Epithelial cell of prostate (primary cell): ENCODE results near the gene HOXB3.

ENCODE experiments used
- DNase-seq: peaks from one replicate; pipeline ENCODE4 v3.0.0-alpha.2; 2011; ENCODE audit warnings: low read depth, low spot score
- H3K27ac ChIP-seq: fragments of 450-650 bp; 2 replicates; pipeline ENCODE4 v1.5.1; 2017; ENCODE audit warnings: mild to moderate bottlenecking

Gene HOXB3

DNA sequence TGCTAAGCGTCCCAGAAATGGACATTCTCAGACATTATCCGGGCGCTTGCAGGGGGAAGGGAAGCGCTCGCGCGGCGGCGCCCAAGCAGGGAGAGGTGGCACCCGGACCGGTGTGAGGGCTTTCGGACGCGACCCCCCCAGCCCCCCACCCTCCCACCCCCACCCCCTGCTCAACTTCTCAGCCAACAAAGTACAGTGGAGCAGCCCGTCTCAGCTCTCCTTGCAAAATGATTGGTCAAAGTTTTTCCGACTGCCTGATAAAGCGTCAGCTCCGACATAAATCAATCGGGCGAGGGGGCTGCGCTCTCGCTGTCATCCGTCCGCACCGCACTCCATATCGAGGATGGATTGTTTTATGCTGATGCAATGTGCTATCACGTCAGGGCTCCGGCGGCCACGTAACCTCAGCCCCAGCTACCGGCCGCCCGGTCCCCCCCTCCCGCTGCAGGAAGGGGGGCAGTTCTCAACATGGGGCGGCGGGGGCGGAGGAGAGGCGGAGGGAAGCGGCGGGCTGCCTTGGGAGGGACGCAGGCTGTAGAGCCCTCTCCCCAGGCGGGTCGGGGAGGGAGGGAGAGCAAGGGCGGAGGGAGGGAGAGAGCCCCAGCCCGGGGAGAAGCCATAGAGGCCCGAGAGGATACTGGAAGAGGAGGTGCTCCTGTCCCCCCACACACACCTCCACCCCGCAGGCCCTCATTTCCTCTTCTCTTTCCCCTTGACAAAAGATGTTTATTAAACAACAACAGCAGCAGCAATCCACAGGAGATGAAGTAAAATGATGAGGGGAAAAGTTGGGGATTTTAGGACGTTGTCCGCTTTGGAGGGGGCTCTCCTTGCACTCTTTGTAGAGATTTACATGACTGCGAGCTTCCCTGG is 36.4 kb upstream of the HOXB3 start, which contains the start of gene HOXB9:
HOXB9 (minus strand) TSS at position 114 of the 873 bp plus-strand sequence; CDS start at position 25, 89 bp downstream.
- DNase-seq: no peak
- peak within 1 kb of the TSS; percentile 48 for H3K27ac ChIP-seq

DNA sequence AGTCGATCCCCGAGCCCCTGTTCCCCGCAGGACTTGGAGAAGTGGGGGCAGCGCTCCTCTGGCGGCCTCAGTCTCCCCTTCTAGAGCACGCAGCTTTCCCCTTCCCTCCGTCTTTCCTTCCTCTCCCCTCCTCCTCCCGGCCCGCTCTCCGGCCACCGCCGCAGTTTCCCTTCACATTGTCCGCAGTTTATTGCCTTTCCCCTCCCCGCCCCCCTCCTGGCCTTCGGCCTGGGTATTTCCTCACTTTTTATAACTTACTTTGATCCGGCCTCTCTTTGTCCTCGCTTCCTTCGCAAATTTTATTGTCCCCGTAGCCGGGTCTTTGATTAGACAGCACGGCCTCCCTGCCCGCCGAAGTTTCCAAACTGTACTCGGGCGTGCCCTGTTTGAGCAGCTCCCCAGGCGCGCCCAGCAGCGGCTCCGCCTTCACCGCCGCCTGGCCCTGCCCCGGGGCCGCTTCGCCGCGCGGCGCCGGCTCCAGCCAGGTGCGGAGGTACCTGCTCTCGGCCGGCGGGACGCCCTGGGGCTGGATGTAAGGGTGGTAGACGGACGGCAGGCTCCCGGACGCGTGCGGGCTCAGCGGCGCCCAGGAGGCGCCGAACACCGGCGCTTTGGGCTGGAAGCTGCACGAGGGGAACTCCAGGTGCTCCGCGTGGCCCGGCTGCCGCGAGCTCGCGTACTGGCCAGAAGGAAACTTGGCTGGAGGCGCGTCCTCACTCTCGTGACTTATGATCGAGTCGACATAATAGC is 35.6 kb upstream of the HOXB3 start:
- peak overlapping the region; percentile 48 for H3K27ac ChIP-seq
- DNase-seq: no peak

DNA sequence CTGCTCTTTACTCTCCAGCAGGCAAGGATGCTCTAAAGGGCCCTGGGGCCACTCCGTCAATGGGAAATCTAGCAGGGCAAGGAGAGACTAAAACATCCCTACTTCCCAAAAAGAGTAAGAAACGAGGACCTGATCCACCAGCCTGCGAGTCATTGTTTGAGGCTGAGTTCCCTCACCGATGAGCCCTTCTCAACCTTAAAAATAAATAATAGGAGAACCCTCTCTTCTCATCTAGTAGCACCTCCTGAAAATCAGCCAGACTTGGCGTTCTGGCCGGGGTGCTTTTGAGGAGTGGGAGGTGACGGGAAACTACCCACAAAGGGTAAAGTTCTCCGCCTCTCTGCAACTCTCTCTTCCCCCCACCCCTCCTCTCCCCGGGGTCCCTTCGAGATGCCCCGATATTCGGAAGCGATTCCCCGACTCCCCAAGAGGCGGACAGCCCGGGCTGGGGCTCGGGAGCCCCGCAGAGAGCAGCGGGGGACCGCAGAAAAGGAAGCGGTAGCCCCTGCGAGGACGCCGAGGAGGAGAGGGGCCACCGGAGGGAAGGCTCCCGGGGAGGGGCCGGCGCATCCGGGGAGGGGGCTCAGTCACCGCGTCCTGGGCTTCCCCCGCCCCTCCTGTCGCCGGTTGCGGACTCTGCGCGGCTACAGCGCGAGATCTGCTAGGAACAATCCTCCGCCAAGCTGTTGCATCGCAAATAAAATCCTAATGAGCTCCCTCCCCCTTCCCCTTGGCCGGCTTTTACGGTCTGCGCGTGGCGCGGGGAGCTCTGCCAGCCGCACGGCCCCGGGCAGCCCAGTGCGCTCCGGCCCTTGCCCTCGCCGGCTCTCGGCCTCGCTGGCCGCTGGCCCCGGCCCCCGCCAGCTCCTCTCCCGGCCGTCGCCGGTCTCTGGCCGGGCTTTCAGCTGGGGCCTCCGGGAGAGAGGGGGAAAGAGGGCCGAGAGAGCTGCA is 34.8 kb upstream of the HOXB3 start:
- H3K27ac ChIP-seq: peak overlapping the region; percentile 48
- DNase-seq: no peak

DNA sequence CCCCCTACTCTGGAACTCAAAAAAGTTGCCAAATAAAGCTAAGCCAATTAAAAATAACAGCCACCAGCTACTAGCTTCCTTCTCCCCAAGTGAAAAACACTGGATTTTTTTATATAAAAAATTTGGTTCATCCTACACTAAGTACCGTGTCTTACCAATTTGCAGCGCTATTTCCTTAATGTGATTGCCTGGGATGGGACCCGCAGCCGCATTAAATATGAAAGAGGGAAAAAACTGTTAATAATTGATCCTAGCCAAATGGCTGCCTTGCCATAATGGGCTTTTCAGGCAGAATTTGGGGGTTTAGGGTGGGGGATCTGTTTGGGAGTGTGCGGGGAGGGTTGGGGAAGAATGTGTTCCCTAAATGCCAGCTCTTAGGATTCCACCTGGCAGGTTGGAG is 34.1 kb upstream of the HOXB3 start:
- DNase-seq: no peak
- no peak overlapping the region for H3K27ac ChIP-seq

DNA sequence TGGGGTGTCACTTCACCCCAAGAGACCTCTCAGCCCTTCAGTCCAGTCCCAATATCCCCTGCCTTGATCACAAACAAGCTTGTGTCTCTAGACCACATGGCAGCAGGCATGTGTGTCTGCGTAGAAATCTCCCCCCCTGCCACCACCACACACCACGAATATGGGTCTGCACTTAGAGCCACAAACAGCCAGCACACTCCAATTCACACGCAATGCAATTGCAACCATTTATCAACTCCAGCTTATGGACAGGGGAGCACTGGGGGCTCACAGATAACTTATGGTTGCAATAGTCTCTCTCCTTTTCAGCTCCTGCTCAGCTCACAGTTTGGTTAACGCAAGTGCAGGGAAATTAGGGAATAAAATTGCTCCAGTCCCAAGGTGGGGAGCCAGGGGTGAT is 33.5 kb upstream of the HOXB3 start:
- no peak overlapping the region for H3K27ac ChIP-seq
- DNase-seq: no peak

DNA sequence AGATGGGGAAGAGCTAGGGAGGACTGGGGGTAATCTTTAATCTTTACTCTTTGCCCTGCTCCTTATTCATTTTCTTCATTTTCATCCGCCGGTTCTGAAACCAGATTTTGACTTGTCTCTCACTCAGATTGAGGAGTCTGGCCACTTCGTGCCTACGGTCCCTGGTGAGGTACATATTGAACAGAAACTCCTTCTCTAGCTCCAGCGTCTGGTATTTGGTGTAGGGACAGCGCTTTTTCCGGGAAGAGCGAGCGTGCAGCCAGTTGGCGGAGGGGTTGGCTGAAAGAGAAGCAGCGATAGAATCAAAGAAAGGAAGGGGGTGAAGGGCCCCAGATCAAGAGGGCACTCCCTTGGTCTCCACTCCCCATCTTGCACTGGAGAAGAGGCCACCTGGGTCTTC is 32.8 kb upstream of the HOXB3 start:
- DNase-seq: no peak
- no peak overlapping the region for H3K27ac ChIP-seq

DNA sequence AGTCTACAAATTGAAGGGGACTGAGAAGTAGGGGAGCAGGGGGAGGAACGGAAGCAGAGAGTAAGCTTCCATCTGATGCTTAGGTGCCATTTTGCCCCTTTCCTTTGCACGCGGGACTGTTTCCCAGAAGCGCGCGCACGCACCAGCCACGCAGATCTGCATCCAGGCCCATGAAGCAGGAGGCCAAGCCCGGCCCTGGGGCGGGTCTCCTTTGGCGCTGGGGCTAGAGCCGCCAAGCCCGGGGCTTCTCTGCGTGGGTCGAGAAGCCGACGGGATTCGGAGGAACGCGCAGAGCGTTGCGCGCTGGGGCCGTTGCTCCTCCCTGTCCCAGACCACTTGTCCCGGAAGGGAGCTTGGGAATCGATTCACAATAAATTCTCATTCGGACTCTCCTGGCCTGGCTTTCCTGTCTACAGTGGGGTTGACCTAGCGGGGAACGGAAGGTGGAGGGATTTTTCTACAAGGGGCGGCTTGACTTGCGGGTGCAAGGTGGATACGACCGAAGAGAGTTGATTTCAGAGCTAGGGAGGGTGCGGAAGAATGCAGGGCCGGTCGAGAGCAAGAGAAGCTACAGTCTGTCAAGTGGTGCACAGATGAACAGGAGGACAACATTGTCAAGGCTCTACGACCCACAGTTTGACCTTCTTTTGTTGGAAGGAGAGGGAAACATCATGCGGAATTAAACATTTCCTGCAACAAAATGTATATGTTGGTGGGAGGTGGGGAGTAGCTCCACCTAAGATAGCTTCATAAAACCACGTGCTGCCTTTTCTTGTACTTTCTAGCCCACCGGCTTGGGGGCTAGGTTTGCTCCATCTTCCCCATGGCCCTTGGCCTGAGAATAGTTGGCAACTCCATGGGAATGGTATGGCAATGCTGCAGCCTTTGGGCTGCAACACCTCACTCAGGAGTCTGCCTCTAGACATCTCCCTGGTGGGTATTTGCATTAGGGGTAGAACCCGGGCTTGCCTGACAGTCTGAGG is 31.7 kb upstream of the HOXB3 start:
- H3K27ac ChIP-seq: no peak overlapping the region
- no peak for DNase-seq

DNA sequence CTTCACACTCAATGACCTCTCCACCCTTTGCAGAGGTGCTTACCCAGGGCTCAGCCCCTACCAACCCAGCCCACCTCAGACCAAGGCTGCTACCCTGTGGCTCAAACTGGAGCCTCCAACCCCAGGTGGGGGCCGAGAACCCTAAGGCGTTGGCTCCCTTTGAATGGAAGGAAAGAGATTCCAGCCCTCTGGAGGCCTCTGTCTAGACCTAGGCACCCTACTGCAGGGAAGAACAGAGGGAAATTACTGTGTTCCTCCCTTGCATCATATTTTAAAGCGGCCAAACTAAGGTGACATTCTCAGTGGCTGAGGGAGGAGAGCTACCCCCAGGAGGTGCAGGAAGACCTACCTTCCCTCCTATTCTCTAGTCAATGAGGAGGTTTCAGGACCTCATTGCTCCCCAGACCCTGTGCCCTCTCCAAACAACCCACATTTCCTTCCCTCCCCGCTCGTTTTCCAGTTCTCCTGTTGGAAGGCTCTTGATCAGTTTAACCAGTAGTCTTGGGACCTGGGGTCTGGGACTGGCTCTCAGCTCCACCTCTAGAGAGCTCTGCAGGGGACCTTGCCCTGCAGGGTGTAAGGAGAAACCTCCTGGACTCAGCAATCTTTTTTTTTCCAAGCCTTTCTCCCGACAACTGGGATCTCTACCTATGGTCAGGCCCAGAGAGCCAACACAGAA is 30.6 kb upstream of the HOXB3 start:
- no peak for DNase-seq
- no peak overlapping the region for H3K27ac ChIP-seq

DNA sequence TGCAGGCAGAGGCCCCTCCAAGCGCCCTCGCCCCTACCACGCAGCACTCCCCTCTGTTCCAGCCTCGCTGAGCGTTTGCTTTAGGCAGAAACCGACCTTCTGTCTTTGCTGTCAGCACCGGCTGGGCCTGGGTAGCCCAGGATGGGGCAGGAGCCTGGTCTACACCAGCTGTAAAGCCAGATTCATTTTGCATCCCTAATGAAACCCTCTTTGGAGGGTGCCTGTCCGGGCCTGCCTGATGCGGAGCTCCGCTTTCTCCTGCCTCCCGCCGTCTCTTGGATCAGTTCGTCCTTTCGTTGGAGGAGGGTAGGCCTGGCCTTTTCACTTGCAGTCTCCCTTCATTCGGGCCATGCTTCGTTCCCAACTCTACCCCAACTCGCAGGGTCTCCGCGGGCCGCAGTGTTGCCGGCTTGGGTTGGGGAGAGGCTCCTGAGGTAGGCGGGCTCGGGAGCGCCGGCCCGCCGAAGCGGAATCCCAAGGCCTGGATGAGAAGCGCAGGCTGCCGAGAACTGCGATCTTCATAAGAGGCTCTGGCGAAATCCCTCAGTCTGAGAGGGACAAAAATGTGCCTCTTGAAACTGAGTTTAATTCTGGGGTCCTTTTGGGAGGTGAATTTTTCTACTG is 29.9 kb upstream of the HOXB3 start:
- DNase-seq: no peak
- H3K27ac ChIP-seq: no peak overlapping the region

DNA sequence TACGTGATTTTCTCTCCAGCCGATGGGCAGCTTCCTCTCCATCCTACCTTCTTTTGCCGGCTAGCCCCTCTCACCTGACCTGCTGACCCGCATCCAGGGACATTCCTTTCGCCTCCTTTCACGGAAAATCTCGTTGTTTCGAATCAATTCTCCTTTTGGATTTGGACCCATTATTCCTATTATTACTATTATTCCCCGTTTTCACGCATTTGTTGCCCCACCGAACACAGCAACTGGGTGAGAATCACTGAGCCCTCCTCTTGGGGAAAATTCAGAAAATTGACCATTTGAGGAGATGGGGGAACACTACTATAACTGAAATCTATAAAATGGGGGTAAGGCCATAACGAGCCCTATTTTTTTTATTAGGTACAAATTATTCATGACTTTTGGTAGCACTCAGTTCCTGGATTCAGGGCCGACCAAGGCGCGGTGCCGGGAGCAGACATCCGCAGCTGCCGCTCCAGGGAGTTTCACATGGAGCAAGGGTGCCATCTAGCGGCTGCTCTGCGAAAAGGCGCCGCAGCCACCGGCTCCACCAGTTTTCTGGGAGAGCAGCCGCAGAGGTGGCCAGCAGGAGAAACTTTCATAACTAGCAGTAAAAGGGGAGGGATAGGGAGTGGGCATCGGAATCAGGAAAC is 28.3 kb upstream of the HOXB3 start:
- no peak overlapping the region for H3K27ac ChIP-seq
- DNase-seq: peak; percentile 18

DNA sequence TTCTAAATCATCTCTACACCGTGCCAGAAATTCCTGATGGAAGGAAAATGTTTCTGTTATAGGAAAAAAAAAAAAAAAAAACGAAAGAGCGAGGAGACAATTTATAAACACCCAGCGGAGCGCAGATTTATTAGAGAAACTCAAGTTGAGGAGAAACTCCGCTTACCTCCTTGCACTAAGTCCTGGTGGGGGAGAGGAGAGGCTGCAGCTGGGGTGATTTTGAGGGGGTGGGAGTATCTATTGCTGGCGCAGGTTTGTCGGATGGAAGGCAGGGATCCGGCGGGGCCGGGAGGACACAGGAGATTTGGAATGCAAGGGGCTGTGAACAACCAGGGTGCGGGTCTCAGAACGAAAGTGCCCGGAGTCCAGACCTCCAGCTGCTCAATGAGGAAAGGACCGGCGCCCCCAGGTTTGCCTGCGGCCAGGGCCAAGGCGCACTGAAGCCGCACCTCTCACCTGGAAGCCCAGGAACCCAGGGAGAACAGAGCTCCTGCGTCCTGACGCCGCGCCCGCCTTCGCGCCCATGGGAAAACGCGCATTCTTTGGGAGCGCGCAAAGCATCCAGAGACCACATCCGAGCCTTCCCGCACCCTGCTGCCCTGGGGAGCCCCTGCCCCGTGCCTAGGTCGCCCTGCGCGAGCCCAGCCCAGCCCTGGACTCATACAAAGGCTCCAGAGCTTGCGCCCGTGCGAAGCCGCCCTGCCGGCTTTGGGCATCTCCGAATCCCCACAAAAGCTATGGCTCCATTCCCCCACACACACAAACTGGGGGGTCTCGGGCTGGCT is 27.6 kb upstream of the HOXB3 start:
- DNase-seq: no peak
- no peak overlapping the region for H3K27ac ChIP-seq

DNA sequence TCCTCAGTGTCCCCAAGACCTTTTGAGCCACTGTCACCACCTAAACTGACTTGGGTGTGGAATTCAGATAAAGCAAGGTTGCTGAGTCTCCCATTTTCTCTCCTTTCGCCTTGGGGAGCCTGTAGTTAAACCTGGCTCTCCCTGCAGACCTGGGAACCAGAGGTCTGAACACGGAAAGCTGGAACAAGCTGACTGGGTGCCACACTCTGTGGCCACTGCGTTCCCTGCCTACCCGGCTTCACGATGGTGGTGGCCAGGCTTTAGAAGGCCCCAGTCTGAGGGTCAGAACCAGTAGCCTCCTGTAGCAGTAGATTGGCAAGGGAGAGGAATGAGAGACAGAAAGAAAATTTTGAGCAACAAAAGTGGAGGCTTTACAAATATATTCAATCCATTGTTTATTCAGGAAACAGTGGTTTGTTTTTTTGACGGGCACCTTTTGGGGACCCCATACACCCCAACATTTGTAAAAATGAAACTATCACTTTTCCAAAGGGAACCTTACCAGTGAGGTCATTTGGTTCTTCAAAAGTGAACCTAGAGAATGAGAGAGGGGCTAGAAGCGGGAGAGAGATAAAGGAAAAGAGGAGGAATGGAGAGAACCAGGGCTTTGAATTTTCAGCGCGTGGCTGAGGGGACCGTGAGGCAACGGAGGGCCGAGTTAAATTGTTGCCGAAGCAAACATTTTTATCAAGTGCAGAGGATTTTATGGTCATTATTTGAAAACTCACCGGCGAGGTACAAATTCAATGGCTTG is 26.9 kb upstream of the HOXB3 start:
- H3K27ac ChIP-seq: no peak overlapping the region
- DNase-seq: no peak

DNA sequence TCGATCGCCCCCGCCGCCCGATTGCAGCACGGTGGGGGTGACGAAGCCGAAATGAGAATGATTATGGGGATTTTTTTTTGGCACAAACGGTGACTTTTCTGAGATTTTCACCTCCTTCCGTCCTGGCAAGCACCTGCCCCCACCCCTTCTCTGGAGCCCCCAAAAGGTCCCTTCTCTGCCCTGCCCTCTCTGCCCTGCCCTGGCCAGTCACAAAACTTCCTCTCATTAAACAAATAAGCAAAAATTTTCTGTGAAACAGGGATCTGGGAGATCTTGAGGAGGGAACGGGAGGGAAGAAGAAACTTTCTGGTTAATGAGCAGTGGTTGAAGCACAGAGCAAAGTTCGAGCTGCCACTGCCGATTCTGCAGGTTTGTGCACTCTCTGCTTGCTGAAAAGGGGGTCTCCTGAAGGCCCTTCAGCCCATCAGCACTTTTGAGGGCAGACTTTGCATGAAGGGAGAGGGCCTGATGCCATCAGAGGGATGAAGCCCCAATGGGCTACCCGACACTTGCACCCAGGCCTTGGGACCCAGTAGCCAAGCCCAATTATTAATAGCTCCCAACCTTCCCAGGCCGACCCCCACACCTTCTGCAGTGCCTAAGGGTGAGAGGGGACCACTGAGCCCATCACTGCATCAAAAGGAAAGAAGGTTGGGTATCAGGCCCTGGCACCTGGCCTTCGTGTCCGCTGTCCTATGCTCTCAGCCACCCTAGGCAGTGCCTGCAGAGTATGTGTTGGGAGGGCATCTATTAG is 26.1 kb upstream of the HOXB3 start:
- no peak for DNase-seq
- H3K27ac ChIP-seq: no peak overlapping the region

DNA sequence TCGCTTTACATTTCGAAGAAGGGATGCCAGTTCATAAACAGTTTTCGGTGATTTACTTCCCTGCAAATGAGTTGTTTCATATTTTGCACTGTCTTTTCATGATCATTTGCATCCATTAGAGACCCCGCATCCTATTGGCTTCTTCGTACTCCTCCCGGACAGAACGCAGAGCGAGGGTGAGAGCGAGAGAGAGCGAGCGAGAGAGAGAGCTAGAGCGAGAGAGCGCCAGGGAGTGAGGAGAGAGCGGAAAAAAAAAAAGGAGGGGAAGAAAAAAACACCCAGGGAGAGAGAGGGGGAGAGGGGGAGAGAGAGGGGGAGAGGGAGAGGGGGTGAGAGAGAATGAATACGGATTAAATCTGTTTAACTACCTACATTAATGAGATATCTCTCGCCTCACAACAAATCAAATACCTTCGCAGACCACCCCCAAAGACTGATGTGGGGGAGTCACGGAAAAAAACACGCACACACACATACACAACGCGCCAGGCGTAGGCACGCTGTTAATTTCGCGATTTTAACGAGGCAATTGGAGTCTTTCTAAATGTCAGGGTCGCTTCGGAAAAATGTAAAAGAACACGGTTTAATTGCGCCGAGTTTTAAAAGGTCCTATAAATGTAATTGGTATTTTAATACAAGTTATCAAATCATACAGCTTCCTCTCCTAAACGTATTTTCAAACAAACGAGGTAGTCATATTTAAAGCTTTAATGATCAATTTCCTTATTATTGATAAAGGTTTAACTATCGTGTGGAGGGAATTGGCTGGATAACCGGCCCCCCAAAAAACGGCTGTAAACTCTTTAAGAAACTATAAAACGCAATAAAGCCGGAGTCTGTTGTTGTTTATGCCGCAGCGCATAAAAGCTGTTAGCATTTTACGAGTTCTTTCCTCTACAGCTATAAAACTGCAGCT is 25.3 kb upstream of the HOXB3 start, which contains the start of gene HOXB8:
HOXB8 (minus strand) TSS at position 246 of the 916 bp plus-strand sequence. CDS start 588 bp downstream, outside the sequence.
- H3K27ac ChIP-seq: no peak within 1 kb of the TSS
- no peak for DNase-seq
